B cell (primary cell): Measurements from ENCODE around the gene HOMEZ.

Experiments used
- EZH2 ChIP-seq: IDR thresholded peaks from 2 replicates; pipeline ENCODE4 v1.6.1; 2012; ENCODE audit warnings: borderline replicate concordance, low read depth, mild to moderate bottlenecking, moderate library complexity, low read length; ENCODE audit not compliant: insufficient read depth, poor library complexity, severe bottlenecking
- TF ChIP-seq, protein P1 (sequence below): fragments of 200-600 bp; IDR thresholded peaks from one replicate; pipeline ENCODE4 v1.8.0; 2022; ENCODE audit warnings: antibody characterized with exemption, mild to moderate bottlenecking

DNA sequence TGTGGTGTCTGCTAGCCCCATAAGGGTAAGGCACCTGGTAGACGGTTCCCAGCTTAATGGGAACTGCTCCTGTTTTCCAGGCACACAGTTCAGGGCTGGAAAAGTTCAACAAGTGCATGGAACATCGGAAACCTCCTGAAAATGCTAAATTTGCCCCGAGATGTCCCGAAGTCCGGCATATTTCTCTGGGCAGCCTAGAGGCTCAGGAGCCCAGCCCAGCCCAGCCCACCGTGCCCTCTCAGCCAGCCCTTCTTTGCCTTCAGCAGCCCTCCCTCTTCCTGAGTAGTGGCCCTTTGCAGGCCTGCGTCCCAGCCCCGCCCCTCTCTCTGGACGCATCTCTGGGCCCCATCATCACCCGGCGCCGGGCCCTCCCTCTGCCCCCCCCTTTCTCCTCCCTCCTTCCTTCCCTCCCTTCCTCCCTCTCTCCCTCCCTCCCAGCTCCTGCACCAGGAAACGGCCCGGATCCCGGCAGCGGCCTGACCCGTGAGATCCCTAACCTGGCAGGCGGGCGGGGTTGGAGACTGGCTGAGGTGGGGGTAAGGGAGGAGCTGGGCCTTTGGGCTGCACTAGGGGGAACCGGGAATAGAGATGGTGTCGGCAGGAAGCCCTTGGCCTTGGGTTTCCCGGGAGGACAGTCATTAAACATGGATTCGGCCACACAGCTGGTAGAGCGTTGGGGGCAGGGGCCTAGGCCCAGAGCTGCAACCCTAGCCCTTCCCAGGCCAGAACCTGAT is 20.6 kb upstream of the HOMEZ start, which contains the start of gene BCL2L2:
- TF ChIP-seq, protein P1, sequence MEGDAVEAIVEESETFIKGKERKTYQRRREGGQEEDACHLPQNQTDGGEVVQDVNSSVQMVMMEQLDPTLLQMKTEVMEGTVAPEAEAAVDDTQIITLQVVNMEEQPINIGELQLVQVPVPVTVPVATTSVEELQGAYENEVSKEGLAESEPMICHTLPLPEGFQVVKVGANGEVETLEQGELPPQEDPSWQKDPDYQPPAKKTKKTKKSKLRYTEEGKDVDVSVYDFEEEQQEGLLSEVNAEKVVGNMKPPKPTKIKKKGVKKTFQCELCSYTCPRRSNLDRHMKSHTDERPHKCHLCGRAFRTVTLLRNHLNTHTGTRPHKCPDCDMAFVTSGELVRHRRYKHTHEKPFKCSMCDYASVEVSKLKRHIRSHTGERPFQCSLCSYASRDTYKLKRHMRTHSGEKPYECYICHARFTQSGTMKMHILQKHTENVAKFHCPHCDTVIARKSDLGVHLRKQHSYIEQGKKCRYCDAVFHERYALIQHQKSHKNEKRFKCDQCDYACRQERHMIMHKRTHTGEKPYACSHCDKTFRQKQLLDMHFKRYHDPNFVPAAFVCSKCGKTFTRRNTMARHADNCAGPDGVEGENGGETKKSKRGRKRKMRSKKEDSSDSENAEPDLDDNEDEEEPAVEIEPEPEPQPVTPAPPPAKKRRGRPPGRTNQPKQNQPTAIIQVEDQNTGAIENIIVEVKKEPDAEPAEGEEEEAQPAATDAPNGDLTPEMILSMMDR, result no peak
- TF ChIP-seq EZH2, result no peak
